ENCODE results near the gene CEP41. TPM values are rescaled to one million over a fixed set of nuclear protein-coding genes. Genes with fewer than 3 reads are reported as not detected.

CEP41 gene
- total and polyA plus RNA-seq, 2 donors (not counting 3 experiments of a cell fraction or from before 2014, with no cell fraction given): 19.5 to 26.8 TPM

DNA sequence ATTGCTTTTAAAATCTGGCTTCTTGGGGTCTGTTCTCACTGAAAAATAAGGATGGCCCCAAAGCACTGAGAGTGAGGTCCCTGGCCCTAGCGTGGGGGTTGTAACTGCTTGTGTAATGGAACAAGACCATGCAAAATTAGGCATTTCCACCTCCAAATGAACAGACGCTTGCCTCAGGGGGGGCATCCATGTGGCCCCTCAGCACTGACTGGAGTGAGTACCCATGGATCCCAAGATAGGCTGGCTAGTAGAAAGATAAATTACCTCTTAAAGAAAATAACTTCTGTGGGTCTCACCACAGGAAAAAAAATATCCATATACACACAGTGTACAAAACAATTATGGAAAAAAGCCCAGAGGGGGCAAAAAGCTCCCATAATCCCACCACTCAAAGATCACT is 75.7 kb downstream of the CEP41 start:
- no peaks in the 10 kb centered on the region for H3K27me3 ChIP-seq (ENCODE audit: control insufficient read depth in 2 of 2, insufficient read depth in 2 of 2, low read length in 2 of 2)
- intact Hi-C loops (cut with micrococcal nuclease) (no loop called here), dilution Hi-C loops (cut with MboI; ENCODE audit: extremely low pct_ligation_motif_present, low sequenced_read_pairs) (no loop called here)
- no peaks in the 10 kb centered on the region for H3K79me2 ChIP-seq (ENCODE audit: control insufficient read depth, insufficient read depth, low read length)
- CTCF ChIA-PET: interaction anchor here (1.0 kb wide), 1 partner anchor 12 kb away, joined by 4 read pairs; no protein-coding TSS in a partner anchor
- no peaks in the 10 kb centered on the region for H3K36me3 ChIP-seq (ENCODE audit: control insufficient read depth in 2 of 2, extremely low read depth in 1 of 2, insufficient read depth in 2 of 2, low read length in 2 of 2)
- DNase-seq (ENCODE audit: low read depth, low spot score): no peak
- H4K20me1 ChIP-seq (replicated peaks; ENCODE audit: control insufficient read depth, extremely low read depth, insufficient read depth, low read length): no peaks in the 10 kb centered on the region
- no peaks in the 10 kb centered on the region for H3K9me1 ChIP-seq (replicated peaks; ENCODE audit: control insufficient read depth, extremely low read depth, insufficient read depth, low read length)
- H3K4me3 ChIP-seq (replicated peaks in 1 of 3; ENCODE audit: insufficient read depth in 1 of 3, low read depth in 1 of 3, low read length in 3 of 3): no peak overlapping the region
- peaks cover 7% of the 10 kb centered on the region for H3K4me1 ChIP-seq (ENCODE audit: control insufficient read depth, extremely low read depth, insufficient read depth, low read length)
- H3K9me3 ChIP-seq (replicated peaks; ENCODE audit: control insufficient read depth, insufficient read depth, low read length): no peaks in the 10 kb centered on the region
- no peak overlapping the region for H3K9ac ChIP-seq (replicated peaks; ENCODE audit: extremely low read depth, insufficient read depth, low read length)
- H3K4me2 ChIP-seq (ENCODE audit: insufficient read depth, low read length): no peak overlapping the region
- H2AFZ ChIP-seq (ENCODE audit: low read depth, low read length): no peak overlapping the region
- BruUV-seq (replicated peaks): no TSS peak
- no peak for FAIRE-seq
- TF ChIP-seq FOS (IDR thresholded peaks at IDR 0.05; ENCODE audit: borderline replicate concordance, insufficient read depth, low read length): no peak
- TF ChIP-seq POLR2A (IDR thresholded peaks at IDR 0.05; ENCODE audit: low read depth, low read length): no peak
- no peak for TF ChIP-seq GATA2 (IDR thresholded peaks at IDR 0.05; ENCODE audit: insufficient read depth, insufficient read length, low read depth, low read length)
- TF ChIP-seq EZH2 (IDR thresholded peaks at IDR 0.05; ENCODE audit: borderline replicate concordance, low read depth, low read length, severe bottlenecking): no peak
- TF ChIP-seq, protein P1, sequence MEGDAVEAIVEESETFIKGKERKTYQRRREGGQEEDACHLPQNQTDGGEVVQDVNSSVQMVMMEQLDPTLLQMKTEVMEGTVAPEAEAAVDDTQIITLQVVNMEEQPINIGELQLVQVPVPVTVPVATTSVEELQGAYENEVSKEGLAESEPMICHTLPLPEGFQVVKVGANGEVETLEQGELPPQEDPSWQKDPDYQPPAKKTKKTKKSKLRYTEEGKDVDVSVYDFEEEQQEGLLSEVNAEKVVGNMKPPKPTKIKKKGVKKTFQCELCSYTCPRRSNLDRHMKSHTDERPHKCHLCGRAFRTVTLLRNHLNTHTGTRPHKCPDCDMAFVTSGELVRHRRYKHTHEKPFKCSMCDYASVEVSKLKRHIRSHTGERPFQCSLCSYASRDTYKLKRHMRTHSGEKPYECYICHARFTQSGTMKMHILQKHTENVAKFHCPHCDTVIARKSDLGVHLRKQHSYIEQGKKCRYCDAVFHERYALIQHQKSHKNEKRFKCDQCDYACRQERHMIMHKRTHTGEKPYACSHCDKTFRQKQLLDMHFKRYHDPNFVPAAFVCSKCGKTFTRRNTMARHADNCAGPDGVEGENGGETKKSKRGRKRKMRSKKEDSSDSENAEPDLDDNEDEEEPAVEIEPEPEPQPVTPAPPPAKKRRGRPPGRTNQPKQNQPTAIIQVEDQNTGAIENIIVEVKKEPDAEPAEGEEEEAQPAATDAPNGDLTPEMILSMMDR (IDR thresholded peaks at IDR 0.05; ENCODE audit: extremely low read depth in 1 of 2, insufficient read depth in 1 of 2, low read depth in 1 of 2, low read length in 2 of 2): no peak
- TF ChIP-seq, protein P2, sequence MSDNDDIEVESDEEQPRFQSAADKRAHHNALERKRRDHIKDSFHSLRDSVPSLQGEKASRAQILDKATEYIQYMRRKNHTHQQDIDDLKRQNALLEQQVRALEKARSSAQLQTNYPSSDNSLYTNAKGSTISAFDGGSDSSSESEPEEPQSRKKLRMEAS (IDR thresholded peaks at IDR 0.05; ENCODE audit: insufficient read depth, insufficient read length): no peak
- TF ChIP-seq MYC (IDR thresholded peaks at IDR 0.05; ENCODE audit: low read depth, low read length): no peak
- no peak for TF ChIP-seq JUN (IDR thresholded peaks at IDR 0.05; ENCODE audit: borderline replicate concordance, insufficient read depth, insufficient read length, low read depth)
- no peak for TF ChIP-seq POLR2AphosphoS5 (IDR thresholded peaks at IDR 0.05; ENCODE audit: insufficient read depth, low read depth, low read length)
- POLR2A ChIA-PET: no interaction called here
- no peak overlapping the region for H3K27ac ChIP-seq (ENCODE audit: insufficient read depth, low read depth, low read length)

All from endothelial cell of umbilical vein (primary cell).